Stimulated activated CD8-positive, alpha-beta memory T cell treated with anti-CD3 and anti-CD28 coated beads, Interleukin-4, amount 100 ng/mL, for 4 hours (primary cell): Measurements from ENCODE around the gene ADCY2.

ENCODE experiments used
- DNase-seq, 2 donors: peaks; one replicate each; pipeline ENCODE4 v3.0.0-alpha.2; 2020; ENCODE audit warnings: low read depth in 2 of 2, low spot score in 1 of 2

Gene ADCY2

GRCh38 chr5:7437836-7438235 is 41.9 kb downstream of the ADCY2 start:
- DNase-seq, result no peak

- DNase-seq, result no peak
Observed at GRCh38 chr5:7445068-7445467, 49.1 kb downstream of the ADCY2 start.

- DNase-seq, result no peak
Observed at GRCh38 chr5:7445831-7446230, 49.9 kb downstream of the ADCY2 start.

- DNase-seq, result no peak
Observed at GRCh38 chr5:7446913-7447312, 51.0 kb downstream of the ADCY2 start.

GRCh38 chr5:7453947-7454346 is 58.0 kb downstream of the ADCY2 start:
- no peak for DNase-seq

GRCh38 chr5:7456206-7456605 is 60.3 kb downstream of the ADCY2 start:
- DNase-seq, result no peak

- no peak for DNase-seq
Observed at GRCh38 chr5:7461371-7461770, 65.4 kb downstream of the ADCY2 start.

GRCh38 chr5:7462758-7463157 is 66.8 kb downstream of the ADCY2 start:
- no peak for DNase-seq

- DNase-seq, result no peak
Observed at GRCh38 chr5:7464182-7464581, 68.2 kb downstream of the ADCY2 start.

GRCh38 chr5:7467179-7467578 is 71.2 kb downstream of the ADCY2 start:
- no peak for DNase-seq

GRCh38 chr5:7468742-7469141 is 72.8 kb downstream of the ADCY2 start:
- DNase-seq, result no peak

- no peak for DNase-seq
Observed at GRCh38 chr5:7471710-7472109, 75.8 kb downstream of the ADCY2 start.

GRCh38 chr5:7473115-7473514 is 77.2 kb downstream of the ADCY2 start:
- DNase-seq, result no peak

GRCh38 chr5:7473668-7474215 is 77.8 kb downstream of the ADCY2 start:
- no peak for DNase-seq

- no peak for DNase-seq
Observed at GRCh38 chr5:7474821-7475403, 79.0 kb downstream of the ADCY2 start.

GRCh38 chr5:7478459-7478858 is 82.5 kb downstream of the ADCY2 start:
- no peak for DNase-seq

GRCh38 chr5:7488734-7489133 is 92.8 kb downstream of the ADCY2 start:
- DNase-seq, result no peak

- no peak for DNase-seq
Observed at GRCh38 chr5:7492371-7492770, 96.4 kb downstream of the ADCY2 start.

- no peak for DNase-seq
Observed at GRCh38 chr5:7493081-7493480, 97.1 kb downstream of the ADCY2 start.

GRCh38 chr5:7493622-7494021 is 97.7 kb downstream of the ADCY2 start:
- DNase-seq, result no peak

GRCh38 chr5:7494481-7495130 is 98.7 kb downstream of the ADCY2 start:
- no peak for DNase-seq

- no peak for DNase-seq
Observed at GRCh38 chr5:7495131-7495517, 99.2 kb downstream of the ADCY2 start.

GRCh38 chr5:7500256-7500655 is 104.3 kb downstream of the ADCY2 start:
- no peak for DNase-seq
